Measurements from ENCODE around the gene CDK9.
"Not testable (repeated sequence)": the region's sequence is repeated elsewhere in the genome, so short reads cannot be mapped to it uniquely, and the experiment has no call there.

CDK9 gene

DNA sequence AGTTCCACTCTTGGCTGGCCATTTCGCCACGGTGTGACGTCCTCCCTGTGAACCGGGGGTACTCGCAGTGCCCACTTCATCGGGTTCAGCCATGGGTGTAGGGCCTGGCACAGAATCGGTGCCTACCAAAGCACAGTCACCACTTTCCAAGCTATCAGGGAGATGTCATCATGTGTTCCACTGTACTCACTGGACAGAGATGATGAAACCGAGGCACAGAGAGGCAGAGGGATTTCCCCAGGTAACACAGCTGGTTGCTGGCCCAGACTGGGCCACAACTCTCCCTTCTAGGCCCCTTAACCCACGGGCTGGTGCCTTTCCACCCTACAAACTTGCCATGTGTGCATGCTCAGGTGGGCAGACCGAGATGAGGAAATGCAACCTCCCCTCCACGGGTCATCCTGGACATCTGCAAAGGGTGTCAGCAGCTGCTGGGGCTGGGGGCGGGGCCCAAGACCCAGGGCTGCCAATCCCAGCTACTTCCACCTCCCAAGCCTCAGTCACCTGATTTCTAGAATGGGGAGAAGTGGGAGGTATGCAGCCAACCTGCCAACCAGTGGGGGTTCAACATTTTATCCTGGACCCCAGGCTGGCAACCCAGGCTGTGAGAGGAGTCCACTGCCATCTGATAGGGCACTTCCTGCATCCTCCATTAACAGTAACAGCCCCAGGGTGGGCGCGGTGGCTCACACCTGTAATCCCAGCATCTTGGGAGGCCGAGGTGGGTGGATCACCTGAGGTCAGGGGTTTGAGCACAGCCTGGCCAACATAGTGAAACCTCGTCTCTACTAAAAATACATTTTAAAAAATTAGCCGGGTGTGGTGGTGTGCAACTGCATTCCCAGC lies 6.5 kb upstream of the CDK9 start:
- DNase-seq (ENCODE audit: low read depth in 1 of 2, low spot score in 1 of 2) = peak; percentile 39 to 55

DNA sequence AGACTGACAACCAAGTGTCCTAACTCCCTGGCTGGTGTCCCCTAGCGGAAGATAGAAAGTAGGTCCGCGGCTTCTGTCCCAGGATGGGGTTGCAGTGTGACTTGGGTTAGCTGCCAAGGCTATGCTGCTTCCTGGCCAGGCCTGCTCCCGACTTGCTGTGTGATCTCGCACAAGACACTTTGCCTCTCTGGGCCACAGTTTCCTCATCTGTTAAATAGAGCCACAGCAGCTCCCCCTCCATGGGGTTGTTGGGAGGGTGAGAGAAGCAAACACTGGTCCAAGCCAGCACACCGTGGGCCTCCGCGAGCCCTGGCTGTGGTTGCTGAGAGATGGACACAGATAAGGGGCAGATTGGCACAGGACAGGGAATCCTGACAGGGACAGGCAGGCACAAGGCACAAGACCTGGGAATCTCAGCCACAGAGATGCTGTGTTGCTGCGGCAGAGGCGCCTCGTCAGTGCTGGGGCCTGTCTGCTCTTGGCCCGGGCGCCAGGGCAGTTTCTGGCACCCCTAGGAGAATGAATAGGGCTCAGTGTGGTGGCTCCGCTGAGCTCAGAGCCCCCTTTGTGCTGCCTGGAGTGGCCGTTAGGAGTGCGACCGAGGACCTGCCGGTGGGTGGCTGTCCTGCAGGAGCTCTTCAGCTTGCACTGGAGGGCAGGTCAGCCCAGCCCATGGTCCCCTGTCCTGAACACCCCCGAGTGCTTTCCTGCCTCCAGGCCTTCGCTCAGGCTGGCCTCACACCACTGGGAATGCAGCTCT lies 5.5 kb upstream of the CDK9 start:
- no peak for DNase-seq (ENCODE audit: low read depth in 1 of 2, low spot score in 1 of 2)

DNA sequence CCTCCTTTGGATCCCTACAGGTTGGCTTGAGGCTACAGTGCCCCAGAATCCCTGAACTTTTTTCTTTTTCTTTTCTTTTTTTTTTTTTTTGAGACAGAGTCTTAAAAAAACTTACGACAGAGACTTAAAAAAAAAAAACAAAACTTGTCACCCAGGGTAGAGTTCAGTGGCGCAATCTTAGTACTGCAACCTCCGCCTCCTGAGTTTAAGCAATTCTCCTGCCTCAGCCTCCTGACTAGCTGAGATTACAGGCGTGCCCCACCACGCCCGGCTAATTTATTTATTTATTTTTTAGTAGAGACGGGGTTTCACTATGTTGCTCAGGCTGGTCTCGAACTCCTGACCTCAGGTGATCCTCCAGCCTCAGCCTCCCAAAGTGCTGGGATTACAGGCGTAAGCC lies 4.9 kb upstream of the CDK9 start:
- not testable (repeated sequence) for DNase-seq (ENCODE audit: low read depth in 1 of 2, low spot score in 1 of 2)

DNA sequence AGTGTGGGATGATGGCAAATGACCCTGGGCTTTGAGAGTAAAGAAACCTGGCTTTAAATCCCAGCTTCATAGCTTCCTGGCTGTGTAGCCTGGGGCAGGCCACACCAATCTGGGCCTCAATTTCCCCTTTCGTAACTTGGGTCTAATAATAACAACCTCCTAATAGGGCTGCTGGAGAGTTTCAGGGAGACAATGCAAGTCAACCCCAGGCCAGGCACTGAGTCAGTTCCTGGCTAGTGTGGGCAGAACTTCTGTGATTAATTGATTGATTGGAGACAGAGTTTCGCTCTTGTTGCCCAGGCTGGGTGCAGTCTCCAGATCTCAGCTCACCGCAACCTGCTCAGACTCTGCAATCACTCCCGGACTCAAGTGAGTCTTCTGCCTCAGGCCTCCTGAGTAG lies 4.0 kb upstream of the CDK9 start:
- DNase-seq (ENCODE audit: low read depth in 1 of 2, low spot score in 1 of 2) = no peak

DNA sequence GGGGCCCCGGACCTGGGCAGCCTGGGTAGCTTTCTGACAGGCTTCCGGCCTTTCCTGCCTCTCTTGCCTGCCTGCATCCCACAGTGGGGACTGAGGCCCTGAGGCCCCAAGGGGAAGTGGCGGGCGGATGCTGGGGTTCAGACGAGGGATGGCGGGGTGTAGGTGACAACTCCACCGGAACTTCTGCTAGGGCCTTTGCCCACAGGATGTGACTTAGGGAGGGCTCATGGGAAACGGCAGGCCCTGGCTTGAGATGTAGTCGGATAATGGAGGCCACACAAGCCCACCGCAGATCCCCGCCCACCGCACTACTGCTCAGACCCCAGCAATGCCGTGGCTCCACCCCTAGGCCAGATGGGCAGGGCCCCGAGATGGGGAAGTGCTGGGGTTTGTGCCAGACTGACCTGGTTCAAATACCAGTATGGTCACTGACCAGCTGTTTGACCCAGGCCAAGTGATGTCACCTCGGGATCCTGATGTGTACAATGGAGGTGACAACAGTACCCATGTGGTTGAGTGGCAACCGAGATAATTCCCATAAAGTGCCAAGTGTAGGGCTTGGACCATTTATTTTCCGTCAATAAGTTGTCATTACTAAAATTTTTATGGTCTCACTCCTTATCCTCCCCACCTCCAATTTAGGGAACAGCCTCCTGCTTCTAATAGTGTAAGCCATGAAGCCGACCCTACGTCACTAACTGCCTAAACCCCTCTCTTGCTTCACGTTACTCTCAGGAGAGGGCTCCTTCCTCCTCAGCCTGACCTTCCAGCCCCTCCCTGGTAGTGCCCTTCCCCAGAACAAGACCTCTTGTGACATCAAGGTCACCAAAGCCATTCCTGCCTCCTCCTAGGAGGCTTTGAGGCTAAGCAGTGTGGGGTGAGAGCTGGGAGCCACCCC lies 2.5 kb upstream of the CDK9 start:
- peak; percentile 31 to 49 for DNase-seq (ENCODE audit: low read depth in 1 of 2, low spot score in 1 of 2)

DNA sequence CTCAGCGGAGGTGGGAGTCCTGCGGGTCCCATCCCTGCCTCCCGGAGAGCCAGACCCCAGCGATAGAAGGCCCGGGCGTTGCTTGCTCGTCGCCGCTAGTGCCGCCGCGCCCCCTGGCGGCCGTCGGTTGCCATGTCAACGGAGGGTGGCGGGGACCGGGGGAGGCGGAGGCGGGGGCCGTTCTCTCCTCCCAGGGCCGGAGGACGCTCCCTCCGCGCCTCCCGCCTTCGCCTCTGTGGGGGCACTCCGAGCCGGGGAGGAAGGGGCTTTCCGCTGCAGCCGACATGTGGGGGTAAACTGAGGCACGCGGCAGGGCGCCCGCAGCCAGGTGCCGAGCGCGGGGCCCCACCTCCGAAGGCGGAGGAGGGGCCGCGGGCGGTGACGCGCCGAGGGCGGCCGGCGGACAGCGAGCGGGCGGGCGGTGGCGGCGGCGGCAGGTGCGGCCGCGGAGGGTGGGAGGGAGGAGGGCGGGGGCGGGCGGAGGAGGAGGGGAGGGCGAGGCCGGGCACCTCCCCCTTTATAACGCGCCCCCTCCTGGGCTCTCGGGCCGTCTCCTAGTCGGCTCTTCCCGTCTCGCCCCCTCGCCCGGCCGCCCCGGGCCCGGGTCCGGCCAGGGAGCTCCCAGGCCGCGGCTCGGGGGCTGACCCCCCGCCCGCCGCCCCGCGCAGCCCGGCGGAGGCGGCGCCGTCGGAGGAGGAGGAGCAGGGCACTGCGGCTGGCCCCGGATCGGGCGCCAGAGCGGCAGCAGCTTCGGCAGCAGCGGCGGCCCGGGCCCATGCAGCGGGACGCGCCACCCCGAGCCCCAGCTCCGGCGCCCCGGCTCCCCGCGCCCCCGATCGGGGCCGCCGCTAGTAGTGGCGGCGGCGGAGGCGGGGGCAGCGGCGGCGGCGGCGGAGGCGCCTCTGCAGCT lies 556 bp upstream of the CDK9 start:
- DNase-seq (ENCODE audit: low read depth in 1 of 2, low spot score in 1 of 2) = peak; percentile 81

DNA sequence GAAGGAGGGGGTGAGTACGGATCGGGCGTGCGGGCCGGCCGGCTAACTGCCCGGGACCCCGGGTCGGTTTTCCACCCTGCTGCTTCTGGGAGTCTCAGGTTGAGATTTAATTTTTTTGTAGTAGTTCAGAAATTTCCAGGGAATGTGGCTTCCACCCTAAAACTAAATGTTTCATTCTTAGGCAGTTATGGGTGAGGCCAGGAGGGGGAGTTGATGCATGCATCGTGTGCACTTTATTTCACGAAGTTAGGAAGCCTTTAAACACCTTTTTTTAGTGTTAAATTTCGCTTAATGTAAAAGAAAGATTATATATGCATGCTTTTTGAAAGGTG lies 905 bp downstream of the CDK9 start:
- DNase-seq (ENCODE audit: low read depth in 1 of 2, low spot score in 1 of 2) = no peak

DNA sequence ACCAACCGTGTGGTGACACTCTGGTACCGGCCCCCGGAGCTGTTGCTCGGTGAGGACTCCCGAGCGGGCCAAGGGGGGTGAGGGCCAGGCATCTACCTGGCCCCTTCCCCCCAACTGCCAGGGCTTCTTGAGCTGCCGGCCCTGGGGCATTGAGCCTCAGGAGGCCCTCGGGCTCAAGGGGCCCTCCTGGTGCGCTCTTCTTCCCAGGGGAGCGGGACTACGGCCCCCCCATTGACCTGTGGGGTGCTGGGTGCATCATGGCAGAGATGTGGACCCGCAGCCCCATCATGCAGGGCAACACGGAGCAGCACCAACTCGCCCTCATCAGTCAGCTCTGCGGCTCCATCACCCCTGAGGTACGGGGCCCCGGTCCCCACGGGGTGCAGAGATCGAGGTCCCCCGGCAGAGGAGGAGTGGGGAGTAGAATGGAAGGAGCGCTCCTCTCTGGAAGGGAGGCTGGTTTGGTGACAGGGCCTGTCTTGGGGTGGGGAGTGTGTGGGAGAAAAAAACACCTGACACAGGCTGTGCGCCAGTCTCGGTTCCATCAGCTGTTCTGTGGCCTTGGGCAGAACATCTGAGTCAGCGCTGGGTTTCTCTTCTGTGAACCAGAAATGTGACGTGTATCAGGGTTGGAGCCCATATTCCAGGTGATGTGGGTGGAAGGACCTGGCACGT lies 2.6 kb downstream of the CDK9 start:
- DNase-seq (ENCODE audit: low read depth in 1 of 2, low spot score in 1 of 2) = peak; percentile 39 to 71

DNA sequence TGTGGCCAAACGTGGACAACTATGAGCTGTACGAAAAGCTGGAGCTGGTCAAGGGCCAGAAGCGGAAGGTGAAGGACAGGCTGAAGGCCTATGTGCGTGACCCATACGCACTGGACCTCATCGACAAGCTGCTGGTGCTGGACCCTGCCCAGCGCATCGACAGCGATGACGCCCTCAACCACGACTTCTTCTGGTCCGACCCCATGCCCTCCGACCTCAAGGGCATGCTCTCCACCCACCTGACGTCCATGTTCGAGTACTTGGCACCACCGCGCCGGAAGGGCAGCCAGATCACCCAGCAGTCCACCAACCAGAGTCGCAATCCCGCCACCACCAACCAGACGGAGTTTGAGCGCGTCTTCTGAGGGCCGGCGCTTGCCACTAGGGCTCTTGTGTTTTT lies 3.3 kb downstream of the CDK9 start:
- no peak for DNase-seq (ENCODE audit: low read depth in 1 of 2, low spot score in 1 of 2)

DNA sequence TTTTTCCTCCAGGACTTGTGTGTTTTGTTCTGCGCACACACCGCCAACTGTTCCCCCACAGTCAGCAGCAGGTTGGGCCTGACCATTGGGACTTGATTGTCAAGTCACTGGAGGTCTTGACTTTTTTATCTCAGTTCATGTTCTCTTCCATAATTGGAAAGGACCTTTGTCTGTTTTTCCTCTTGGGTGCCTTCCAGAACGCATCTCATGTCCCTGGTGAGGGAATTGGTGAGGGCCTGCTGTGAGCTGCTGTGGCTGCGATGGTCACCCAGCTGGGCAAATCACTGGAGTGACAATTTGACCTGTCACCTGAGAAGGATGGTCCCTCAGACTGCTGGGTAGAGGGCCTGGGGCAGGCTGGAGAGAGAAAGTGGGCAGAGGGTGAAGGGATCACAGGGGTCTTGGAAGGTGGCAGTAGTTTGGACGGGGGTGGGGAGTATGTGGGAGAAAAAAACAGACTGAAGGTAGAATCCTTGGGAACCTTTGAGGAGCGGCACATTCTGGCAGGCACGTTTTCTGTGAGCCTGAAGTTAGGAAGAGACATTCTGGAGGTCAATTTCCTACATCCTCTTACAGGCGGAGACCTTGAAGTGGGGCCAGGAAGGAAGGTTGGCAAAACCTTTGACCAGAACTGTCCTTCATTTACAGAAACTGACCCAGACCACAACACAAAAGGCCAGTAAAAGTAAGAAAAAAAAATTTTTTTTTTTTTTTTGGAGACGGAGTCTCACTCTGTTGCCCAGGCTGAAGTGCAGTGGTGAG lies 4.4 kb downstream of the CDK9 start:
- DNase-seq (ENCODE audit: low read depth in 1 of 2, low spot score in 1 of 2) = no peak

DNA sequence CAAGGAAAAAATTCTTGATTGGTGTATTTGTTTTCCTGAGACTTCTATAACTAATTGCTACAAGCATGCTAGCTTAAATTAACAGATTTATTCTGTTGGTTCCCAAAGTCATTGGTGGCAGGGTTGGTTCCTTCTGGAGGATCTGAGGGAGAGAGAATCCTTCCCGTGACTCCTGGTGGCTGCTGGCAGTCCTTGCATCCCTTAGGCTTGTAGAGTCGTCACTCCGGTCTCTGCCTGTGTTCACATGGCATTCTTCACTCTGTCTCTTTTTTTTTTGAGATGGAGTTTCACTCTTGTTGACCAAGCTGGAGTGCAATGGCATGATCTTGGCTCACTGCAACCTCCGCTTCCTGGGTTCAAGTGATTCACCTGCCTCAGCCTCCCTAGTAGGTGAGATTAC lies 5.3 kb downstream of the CDK9 start:
- no peak for DNase-seq (ENCODE audit: low read depth in 1 of 2, low spot score in 1 of 2)

DNA sequence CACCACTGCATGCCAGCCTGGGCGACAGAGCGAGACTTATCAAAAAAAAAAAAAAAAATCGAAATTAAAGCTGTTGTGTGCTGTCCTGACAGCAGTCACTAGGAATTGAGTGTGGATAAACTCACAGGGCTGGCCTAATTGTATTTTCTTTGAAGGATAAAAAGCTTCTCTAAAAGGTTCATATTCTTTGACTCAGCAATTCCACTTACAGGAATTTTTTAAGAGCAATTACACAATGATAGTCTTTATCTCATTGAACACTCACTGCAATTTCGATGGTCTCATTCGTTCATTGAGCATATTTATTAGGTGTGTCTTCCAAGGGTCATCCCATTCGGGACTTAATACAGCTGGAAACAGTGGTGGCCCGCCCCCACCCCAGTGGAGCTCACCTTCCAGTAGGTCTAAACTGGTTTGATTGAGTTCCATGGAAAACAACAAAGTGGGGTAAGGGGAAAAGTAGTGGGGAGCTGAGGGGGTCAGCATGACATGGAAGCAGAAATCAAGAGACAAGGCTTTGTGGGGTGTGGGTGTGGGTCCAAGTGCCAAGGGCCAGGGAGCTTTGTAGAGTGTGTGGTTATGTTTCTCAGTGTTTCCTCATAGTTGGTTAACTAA lies 6.7 kb downstream of the CDK9 start:
- no peak for DNase-seq (ENCODE audit: low read depth in 1 of 2, low spot score in 1 of 2)

DNA sequence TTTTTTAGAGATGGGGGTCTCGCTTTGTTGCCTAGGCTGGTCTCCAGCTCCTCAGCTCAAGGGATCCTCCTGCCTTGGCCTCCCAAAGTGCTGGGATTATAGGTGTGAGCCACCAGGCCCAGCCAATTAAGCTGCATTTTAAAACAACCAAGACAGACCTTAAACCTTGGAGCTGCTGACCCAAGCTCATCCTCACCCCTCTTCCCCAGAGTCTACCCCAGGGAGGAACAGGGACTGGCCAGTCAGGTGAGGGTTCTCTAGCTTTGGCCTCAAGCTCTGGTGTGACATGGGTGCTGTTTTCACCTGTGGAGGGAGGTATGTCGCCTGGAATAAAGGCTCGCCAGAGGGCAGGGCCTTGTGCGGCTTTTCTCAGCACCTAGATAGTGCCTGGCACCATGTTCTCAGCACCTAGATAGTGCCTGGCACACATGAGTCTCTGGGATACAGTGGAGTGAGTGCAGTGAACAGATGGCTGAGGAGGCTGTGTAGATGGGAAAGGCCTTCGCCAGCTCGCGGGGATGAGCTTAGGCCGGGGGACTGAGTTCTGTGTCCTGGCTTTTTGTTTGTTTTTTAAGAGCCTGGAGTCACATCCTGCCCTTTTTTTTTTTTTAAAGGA lies 7.4 kb downstream of the CDK9 start:
- no peak for DNase-seq (ENCODE audit: low read depth in 1 of 2, low spot score in 1 of 2)

DNA sequence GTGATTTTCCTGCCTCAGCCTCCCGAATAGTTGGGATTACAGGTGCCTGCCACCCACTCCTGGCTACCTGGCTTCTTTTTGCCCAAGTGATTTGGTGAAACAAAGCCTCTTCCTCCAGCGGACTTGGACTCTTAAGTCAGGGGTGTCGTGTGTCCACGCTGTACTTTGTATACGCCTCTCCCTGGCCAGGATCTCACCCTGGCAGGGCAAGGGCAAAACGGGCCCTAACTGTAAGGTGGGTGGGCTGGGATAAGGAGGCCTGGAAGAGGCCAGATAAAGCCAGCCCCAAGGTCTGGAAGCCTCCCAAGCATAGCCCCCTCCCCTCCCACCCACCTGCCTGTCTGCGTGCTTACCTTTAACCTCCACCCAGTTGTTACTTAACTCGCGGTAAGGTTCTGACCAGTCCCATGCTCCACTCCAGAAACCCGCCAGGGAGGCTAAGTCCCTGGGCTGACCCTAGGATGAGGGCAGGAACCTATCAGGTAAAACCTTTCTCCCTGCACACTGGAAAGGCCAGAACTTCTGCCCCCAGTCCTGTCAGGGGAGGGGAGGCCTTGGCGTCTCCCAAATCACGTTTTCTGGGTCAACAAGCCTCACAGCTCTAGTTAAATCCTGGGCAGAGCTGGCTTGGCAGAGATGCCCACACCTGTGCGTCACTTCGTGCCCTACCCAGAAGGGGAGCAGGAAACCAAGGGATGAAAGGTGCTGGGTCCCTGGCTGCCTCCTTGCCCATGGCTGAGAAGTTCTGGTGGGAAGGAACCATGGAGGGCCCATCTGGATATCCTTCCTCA lies 8.4 kb downstream of the CDK9 start:
- DNase-seq (ENCODE audit: low read depth in 1 of 2, low spot score in 1 of 2) = no peak

DNA sequence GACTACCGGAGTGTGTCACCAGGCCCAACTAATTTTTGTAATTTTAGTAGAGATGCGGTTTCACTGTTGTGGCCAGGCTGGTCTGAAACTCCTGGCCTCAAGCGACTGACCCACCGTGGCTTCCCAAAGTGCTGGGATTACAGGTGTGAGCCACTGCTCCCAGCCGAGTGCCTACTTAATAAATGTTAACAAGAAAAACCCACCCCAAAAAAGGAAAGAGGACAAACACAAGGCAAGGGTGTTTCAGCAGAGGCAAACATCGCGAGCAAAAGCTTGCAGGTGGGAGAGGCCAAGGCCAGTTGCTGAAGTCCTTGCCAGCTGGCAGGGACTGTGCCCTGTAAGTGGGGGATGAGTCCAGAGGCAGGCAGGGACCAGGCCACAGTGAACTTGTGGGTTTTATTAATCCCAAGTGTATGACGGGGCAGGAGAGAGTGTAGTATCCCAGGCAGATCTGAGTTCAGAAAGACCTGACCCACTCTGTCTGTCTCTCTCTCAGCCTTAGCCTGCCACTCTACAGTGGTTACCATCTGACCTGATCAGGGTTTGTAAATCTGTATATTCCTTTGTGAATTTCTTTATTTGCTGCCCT lies 10.5 kb downstream of the CDK9 start:
- no peak for DNase-seq (ENCODE audit: low read depth in 1 of 2, low spot score in 1 of 2)

DNA sequence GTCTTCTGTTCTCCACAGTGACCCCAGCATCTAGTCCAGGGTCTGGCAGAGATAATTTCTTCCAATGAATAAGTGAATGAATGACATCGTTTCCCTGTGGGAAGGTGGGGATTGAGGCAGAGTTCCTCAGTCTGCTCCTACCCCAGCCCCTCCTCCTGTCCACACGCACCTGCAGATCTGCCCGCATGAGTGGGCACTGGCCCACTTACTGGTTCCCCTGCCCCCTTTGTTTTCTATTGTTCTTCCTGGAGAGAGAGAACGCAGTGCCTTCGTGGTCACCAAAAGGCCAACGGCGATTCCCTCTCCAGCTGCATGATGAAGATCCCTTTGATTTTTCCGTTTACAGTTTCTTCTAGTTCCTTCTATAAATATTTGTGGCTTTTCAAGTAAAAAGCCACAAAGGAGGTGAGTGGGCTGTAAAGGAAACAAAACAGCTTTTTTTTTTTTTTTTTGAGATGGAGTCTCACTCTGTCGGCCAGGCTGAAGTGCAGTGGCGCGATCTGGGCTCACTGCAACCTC lies 11.1 kb downstream of the CDK9 start:
- DNase-seq (ENCODE audit: low read depth in 1 of 2, low spot score in 1 of 2) = no peak

DNA sequence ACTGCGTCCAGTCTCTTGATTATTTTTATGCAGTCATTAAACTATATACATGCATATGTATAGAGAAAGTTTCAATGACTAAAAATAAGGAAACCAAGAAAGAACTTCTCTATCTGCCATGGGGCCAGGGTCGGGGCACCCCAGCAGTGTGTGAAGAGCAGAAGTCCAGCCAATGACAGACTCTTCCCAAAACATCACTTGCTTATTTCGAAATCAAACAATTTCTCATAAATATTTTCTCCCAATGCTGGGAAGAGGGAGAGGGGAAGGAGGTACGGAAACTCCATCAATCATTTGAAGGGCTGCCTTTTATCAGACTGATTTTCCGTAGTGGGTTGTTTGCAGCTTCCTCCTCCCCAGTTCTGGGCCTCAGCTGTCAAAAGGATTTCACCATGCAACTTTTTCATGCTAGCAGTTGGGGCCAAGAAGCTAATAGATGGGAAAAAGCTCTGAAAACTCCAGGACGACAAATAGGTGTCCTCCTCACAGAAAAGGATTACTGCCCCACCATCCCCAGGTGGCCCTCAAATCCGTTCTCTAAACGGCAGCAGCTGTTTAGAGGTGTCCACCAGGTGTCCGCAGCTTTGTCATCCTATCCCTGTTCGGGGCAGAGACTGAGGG lies 16.2 kb downstream of the CDK9 start:
- no peak for DNase-seq (ENCODE audit: low read depth in 1 of 2, low spot score in 1 of 2)
